GM21825 (cell line): ENCODE data around the gene ACAA1.
A peak's percentile ranks its signal among the peaks of the same experiment; 100 is the strongest.

Source experiments
- ATAC-seq: cut with Tn5 transposase; IDR thresholded peaks from one replicate; pipeline ENCODE4 v1.9.1; 2021; ENCODE audit warnings: mild to moderate bottlenecking, moderate library complexity; ENCODE audit not compliant: unreplicated experiment

The ACAA1 gene

GRCh38 chr3:38154625-38155255 is 17.8 kb upstream of the ACAA1 start:
- ATAC-seq: no peak

DNA sequence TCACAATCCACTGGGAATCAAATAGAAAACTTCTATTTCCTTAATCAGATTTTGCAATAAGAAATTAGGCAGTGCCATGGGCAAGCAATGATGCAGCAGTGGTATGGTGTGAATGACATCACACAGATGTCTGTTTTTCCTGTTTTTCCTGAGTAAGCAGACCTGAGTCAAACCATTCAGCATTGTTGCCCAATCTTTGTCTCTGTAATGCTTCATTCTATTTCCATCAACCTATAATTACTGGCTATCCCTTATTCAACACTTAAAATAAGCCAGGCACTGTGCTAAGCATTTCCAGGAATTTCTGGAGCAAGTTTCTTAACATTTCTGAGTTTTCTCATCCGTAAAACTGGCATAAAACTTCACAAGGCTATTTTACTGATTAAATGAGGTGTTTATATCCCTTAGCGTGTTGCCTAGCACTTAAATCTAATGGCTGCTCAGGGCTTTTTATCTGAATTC is 17.1 kb upstream of the ACAA1 start:
- no peak for ATAC-seq

GRCh38 chr3:38153221-38153620 is 16.3 kb upstream of the ACAA1 start:
- no peak for ATAC-seq

DNA sequence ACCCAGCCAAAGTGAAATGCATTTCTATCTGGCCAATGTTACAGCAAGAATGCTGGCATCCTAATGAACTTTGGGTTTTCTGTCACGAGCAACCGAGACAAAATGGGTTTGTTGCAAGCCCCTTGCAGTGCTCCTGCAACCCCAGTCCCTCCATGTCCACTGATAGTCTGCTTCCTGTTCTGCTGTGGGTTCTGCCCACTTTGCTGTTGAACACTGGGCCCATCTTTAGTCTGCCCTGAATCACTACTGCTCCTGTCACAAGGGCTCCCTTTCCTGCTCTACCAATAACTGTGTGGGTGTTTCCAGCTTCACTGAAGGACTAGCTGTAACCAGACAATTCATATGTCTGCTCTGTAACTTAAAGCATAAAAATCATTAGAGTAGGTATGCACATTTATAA is 15.7 kb upstream of the ACAA1 start:
- ATAC-seq: no peak

DNA sequence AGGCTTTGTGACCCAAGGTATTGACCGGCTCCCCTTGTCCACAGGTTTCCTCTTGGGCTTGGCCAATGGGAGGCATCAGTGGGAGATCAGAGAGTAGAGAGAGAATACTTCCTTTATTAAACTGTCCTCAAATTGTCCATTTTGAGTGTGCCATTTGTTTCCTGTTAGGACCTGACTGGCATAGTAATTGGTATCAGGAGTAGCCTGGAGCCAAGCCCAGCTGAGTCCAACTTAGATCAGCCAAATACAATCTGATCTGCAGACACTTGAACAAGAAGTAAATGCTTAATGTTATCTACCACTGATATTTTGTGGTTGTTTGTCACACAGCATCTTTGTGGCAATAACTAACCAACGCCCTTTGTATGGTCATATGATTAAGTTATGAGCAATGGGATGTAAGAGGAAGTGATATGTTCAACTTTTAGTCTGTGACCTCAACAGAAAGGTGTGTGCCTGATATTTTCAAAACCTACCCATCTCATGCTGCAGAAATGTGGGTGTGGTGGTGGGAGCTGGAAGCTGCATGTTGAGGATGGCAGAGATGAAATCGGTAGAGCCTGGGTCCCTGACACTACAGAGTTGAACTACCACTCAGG is 14.8 kb upstream of the ACAA1 start:
- ATAC-seq: no peak

DNA sequence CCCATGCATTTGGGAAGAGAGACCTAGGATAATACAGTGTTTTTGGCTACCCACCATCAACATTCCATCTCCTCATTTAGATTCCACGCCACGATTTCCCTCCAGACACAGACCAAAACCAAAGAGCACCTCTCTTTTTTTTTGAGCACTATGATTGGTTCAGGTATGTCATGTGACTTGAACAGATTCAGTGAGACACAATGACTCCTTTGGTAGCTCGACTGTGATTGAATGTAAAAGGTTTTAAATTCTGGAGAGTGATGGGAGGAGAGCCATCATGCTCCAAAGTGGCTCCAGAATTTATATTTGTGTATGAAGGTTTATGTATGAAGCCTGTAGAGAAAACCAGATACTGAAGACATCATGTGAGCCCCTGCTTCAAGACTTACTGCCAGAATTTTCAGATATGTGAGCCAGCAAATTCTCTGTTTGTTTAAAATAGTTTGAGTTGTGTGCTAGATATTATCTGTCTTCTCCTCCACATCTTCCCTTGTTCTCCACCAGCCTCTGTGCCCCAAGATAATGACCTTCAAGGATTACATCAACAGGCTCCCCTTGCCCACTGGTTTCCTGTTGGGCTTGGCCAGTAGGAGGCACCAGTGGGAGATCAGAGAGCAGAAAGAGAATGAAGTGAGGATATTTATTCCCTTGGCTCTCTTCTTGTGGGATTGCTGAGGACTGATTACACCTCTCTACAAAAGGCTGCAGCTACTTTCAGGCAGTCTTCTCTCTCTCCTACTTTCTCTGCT is 14.0 kb upstream of the ACAA1 start:
- ATAC-seq: no peak

DNA sequence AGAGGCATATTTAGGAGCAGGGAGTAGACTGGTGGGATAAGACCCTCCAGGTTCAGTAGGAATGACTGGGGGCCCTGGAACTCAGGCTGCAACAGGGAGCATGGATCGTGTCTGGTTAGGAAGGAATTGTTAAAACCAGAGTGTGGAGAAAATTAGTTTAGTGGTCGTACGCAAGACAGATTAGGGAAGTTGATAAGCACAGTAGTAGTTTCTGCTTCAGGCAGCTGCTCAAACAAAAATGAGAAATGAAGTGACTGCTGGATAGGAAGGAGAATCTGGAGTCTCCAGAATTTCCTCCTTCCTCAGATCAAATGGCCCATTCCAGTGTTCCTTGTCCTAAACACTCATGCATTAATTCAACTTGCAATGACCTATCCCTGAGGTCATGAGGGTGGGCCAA is 12.8 kb upstream of the ACAA1 start:
- no peak for ATAC-seq

- no peak for ATAC-seq
Observed at GRCh38 chr3:38148311-38148882, 11.5 kb upstream of the ACAA1 start.

GRCh38 chr3:38147421-38147820 is 10.5 kb upstream of the ACAA1 start:
- ATAC-seq: no peak

DNA sequence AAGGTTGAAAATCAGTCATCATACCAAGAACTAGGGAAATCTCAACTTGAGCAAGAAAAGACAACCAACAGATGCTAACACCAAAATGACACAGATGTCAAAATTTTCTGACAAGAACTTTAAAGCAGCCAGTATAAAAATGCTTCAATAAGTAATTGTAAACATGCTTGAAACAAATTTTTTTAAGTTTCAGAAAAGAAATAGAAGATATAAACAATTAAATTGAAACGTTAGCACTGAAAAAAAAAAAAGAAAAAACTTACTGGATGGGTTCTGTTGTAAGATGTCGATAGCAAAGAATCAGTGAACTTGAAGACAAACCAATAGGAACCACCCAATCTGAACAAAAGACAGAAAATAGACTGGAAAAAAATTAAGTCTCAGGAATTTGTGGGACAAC is 9.6 kb upstream of the ACAA1 start:
- no peak for ATAC-seq

- ATAC-seq: no peak
Observed at GRCh38 chr3:38143511-38143910, 6.6 kb upstream of the ACAA1 start.

DNA sequence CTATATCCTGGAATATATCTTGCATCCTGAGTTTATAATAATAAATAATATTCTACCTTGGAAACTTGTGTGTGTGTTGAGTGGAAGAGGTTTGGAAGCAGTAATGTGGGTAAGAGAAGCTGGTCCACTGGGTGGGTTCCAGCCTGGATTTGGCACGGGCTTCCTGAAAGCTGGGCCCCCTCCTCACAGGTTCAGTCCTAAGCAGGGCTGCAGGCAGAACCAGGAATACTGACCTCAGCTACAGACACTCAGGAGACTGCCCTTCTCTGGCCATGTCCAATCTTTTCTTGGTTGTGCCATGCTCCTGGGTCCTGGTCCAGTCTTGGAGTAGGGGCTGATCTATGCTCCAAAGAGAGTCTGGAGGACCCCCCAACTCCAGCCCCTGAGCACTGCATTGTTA is 6.0 kb upstream of the ACAA1 start:
- no peak for ATAC-seq

GRCh38 chr3:38141952-38142273 is 5.0 kb upstream of the ACAA1 start:
- no peak for ATAC-seq

GRCh38 chr3:38141173-38141951 is 4.4 kb upstream of the ACAA1 start:
- no peak for ATAC-seq

DNA sequence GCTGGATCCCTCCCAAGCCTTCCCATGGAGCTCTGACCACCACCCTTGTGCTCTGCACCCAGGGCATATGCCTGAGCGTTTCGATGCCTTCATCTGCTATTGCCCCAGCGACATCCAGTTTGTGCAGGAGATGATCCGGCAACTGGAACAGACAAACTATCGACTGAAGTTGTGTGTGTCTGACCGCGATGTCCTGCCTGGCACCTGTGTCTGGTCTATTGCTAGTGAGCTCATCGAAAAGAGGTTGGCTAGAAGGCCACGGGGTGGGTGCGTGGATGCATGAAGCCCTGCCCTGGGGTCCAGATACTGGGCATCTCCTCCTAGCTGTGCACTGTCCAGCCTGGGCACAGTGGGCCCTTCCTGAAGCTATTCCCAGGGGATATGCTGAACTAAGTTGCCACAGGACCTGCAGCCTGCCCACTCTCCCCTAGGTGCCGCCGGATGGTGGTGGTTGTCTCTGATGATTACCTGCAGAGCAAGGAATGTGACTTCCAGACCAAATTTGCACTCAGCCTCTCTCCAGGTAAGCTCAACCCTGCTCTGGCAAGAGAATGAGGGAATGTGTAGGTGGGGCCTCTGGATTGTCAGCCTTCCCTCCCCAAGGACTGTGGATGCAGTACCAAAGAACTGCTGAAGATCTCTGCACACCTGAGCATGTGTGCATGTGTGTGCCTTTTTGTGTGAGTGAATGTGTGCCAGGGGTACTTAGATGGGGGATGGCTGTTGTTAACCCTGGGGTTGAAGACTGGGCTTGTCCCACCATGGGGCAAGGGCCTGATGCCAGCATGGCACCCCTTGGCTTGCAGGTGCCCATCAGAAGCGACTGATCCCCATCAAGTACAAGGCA is 3.6 kb upstream of the ACAA1 start:
- no peak for ATAC-seq

DNA sequence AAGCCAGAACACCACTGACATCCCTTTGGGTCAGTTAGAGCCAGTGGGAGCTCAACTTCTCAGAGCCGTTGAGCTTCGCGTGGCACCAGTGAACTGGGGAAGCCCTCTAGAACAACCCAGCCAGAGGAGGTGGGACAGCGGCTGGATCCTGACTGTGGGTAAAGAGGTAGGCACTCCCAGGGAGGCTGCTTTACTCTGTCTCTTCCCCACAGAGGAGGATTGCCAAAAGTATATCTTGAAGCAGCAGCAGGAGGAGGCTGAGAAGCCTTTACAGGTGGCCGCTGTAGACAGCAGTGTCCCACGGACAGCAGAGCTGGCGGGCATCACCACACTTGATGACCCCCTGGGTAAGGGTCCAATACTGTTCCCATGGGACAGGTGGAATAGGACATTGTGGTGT is 2.7 kb upstream of the ACAA1 start:
- no peak for ATAC-seq

DNA sequence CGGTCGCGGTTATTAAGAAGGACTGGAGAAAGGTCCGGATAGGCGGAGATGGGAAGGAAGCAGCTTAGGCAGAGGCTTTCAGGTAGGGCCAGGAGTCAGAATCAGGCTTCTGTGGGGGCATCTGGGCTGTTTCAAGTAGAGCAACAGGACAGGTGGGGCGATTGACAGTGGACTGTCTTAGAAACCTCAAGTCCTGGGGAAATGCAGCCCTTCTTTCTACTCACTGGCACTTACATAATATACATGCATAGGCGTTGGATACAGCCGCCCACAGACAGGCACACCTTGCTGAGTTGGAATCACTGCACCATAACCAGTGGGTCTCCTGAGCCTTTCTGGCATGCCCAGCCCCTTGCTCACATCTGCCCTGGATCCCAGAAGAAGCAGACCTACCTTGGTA is 2.3 kb upstream of the ACAA1 start:
- no peak for ATAC-seq

DNA sequence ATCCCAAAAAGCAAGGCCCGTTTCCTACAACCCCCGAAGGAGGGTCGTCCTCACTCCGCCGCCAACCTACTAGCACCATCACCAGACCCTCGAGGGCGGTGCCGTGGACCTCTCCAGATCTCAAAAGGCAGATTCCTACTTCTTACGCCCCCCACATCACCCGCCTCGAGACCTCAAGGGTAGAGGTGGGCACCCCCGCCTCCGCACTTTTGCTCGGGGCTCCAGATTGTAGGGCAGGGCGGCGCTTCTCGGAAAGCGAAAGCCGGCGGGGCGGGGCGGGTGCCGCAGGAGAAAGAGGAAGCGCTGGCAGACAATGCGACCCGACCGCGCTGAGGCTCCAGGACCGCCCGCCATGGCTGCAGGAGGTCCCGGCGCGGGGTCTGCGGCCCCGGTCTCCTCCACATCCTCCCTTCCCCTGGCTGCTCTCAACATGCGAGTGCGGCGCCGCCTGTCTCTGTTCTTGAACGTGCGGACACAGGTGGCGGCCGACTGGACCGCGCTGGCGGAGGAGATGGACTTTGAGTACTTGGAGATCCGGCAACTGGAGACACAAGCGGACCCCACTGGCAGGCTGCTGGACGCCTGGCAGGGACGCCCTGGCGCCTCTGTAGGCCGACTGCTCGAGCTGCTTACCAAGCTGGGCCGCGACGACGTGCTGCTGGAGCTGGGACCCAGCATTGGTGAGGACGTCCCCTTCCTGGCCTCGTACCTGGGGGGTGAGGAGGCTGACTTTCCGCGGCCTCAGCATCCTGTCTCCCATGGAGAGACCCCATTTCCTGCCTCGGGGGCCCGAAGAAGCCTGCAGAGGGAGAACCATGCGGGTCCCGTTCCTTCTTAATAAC is 1.6 kb upstream of the ACAA1 start, which contains the start of gene MYD88:
TSS of gene MYD88 (plus strand) at position 313 of the 842 bp plus-strand sequence. CDS start at position 353, 40 bp downstream.
- ATAC-seq: peak; percentile 47

DNA sequence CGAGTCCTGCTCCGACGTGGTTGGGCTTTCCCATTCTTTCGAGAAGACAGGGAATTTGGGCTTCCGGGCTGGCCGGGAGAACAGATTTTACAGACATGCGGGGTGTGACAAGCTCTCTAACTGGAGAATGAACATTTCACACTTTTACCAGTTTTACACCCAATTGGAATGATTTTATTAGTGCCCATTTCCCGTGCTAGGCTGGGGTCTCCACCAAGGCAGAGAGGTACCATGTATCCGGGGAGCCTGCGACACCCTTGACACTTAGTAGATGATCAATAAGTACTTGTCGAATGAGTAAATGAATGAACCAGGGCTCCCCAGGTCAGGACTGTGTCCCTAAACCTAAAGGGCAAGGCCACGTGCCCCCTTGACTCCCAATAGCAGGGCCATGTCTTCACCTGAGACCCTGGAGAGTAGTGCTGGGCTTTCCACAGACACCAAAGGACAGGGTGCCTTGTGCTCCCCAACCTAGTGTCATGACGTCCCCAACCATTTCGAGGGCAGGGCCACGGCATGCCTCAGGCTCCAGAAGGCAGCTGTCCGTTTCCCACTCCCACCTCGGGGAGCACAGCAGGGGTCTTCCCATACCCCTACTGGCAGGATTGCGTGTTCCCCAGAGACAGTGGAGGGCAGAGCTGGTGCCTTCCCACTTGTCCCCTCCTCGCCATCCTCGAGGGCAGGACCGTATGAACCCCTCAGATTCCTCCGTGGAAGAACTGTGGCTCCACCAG is 855 bp upstream of the ACAA1 start:
- ATAC-seq: peak; percentile 0
